GM12864 (cell line): Measurements from ENCODE around the gene MEPE.
"Not testable (repeated sequence)": the region's sequence is repeated elsewhere in the genome, so short reads cannot be mapped to it uniquely, and the experiment has no call there.

Experiments
- DNase-seq: peaks from one replicate; pipeline ENCODE4 v3.0.0-alpha.2; 2011; ENCODE audit warnings: low read depth
- H3K4me3 ChIP-seq: 2 replicates; pipeline ENCODE4 v1.5.1; 2011; ENCODE audit warnings: mild to moderate bottlenecking, low read depth, low read length, control low read depth
- CTCF ChIP-seq: IDR thresholded peaks from 2 replicates; pipeline ENCODE4 v1.5.1; 2011; ENCODE audit warnings: low read depth, mild to moderate bottlenecking, moderate library complexity, low read length, control low read depth, inconsistent platforms; ENCODE audit errors: missing control alignments

Gene MEPE

GRCh38 chr4:87884976-87885549 is 52.3 kb downstream of the MEPE start:
- H3K4me3 ChIP-seq = no peak overlapping the region
- DNase-seq = no peak
- TF ChIP-seq CTCF = no peak

GRCh38 chr4:87886083-87886482 is 53.3 kb downstream of the MEPE start:
- TF ChIP-seq CTCF = no peak
- no peak for DNase-seq
- no peak overlapping the region for H3K4me3 ChIP-seq

GRCh38 chr4:87890753-87891152 is 58.0 kb downstream of the MEPE start:
- not testable (repeated sequence) for DNase-seq

GRCh38 chr4:87895964-87896621 is 63.3 kb downstream of the MEPE start:
- TF ChIP-seq CTCF = no peak
- no peak for DNase-seq
- H3K4me3 ChIP-seq = no peak overlapping the region

More at GRCh38 chr4:87890753-87891152, 58.0 kb downstream of the MEPE start:
- not testable (repeated sequence) for H3K4me3 ChIP-seq
